IPS-15b (cell line): ENCODE measurements around the gene ATP10A.

Source experiments
- H3K27me3 ChIP-seq: one replicate; pipeline ENCODE4 v1.6.1; 2013; ENCODE audit warnings: low read length; ENCODE audit not compliant: control insufficient read depth, insufficient read depth
- H3K36me3 ChIP-seq: one replicate; pipeline ENCODE4 v1.6.1; 2013; ENCODE audit warnings: low read length; ENCODE audit not compliant: control insufficient read depth, insufficient read depth
- H3K4me1 ChIP-seq: one replicate; pipeline ENCODE4 v1.6.1; 2013; ENCODE audit warnings: mild to moderate bottlenecking, low read length; ENCODE audit not compliant: control insufficient read depth, insufficient read depth
- H3K4me3 ChIP-seq: one replicate; pipeline ENCODE4 v1.5.1; 2013; ENCODE audit warnings: low read depth, low read length
- H3K9ac ChIP-seq: one replicate; pipeline ENCODE4 v1.6.1; 2013; ENCODE audit warnings: low read depth, mild to moderate bottlenecking, low read length
- H3K9me3 ChIP-seq: one replicate; pipeline ENCODE4 v1.6.1; 2013; ENCODE audit warnings: mild to moderate bottlenecking, low read length; ENCODE audit not compliant: control insufficient read depth, insufficient read depth

Gene ATP10A

DNA sequence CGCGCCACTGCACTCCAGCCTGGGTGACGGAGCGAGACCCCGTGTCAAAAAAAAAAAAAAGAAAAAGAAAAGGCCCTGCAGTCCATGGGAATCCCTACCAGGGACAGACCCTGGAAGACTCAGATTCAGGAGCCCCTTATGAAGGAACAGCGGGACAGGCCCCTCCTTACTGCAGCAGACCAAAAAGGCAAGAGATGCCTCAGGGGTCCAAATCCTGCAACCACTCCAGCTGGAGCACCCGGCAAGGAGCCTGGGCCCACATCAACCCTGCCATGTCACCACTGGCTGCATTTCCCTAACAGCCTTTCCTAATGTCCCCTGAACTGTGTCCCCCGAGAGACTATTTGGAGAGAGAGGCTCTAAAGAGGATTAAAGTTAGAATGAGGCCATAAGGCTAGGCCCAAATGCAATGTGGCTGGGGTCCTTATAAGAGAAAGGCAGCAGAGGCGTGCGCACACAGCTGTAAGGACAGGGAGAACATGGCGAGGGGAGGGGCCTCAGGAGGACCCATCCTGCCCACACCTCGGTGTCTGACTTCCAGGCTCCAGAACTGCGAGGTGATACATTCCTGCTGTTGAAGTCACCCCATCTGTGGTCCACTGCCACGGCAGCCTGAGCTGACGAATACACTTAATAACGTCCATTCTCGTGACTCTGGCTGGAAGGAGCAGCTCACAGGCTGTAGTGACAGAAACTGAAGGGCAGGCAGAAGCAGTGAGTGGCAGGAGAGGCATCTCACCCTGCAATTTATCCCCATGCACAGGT lies 78.1 kb downstream of the ATP10A start:
- H3K4me3 ChIP-seq = no peak overlapping the region
- H3K4me1 ChIP-seq = peaks cover 4% of the 10 kb centered on the region
- no peak overlapping the region for H3K9ac ChIP-seq
- no peaks in the 10 kb centered on the region for H3K27me3 ChIP-seq
- no peaks in the 10 kb centered on the region for H3K9me3 ChIP-seq
- no peaks in the 10 kb centered on the region for H3K36me3 ChIP-seq

DNA sequence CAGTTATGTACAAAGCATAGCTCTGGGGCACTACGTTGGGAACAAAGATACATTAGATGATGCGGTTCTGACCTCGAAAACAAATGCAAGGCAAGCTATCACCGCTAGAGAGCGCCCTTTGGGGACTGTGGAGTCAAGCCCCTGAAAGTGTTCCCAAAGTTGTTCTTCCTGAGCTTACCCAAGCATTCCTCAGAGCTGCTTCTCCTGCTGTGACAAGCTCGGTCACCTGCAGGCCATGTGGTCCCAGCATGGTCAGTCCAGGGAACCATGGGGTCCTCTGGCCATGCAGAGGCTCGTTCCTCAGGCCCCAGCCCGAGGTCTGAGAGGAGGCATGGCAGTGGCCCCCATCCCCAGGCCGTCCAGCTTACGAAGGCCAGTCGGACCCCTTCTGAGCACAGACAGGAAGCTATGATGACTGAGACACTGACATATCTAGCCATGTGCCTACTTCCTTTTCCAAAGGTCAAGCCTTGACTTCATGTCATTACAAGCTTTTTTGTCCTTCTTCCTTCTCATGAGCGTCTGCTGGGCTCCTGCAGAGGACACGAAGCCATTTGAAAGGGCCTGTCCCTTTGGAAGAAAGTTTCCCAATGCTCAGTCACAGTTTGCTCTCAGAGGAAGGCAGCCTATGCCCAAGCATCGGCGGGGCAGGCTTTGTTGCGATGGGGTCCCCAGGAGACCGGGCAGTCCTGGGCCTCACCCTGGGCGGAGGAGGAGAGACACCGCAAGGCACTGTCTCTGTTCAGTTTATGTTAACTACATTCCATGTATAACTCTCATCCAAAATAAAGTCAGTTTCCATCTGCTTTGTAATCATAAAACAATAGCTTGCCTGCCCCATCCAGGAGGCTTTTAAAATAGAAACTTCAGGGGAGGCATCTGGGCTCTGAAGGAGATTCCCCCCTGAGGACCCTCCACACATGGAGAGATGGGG lies 79.3 kb downstream of the ATP10A start:
- no peaks in the 10 kb centered on the region for H3K27me3 ChIP-seq
- H3K36me3 ChIP-seq = no peaks in the 10 kb centered on the region
- H3K9ac ChIP-seq = no peak overlapping the region
- no peaks in the 10 kb centered on the region for H3K9me3 ChIP-seq
- H3K4me1 ChIP-seq = no peaks in the 10 kb centered on the region
- H3K4me3 ChIP-seq = no peak overlapping the region

DNA sequence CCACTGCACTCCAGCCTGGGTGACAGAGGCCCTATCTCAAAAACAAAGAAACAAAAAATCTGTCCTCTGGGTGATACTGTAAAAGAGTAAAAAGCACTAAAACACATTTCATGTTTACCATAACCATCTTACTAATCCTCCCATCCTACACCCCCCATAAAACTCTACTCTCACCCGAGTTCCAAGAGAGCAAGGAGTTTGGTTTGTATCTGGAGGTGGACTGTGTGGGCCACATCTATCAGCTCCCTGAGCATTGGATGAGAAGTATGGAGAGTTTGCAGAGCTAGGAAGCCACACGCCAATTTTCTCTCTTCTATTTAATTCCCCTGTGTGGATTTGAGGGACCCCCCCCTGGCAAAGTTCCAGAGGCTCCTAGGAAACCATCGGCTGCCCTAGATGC lies 80.0 kb downstream of the ATP10A start:
- Histone ChIP-seq H3K36me3 (no peaks in the 10 kb centered on the region), H3K9me3 (no peaks in the 10 kb centered on the region), H3K9ac (no peak overlapping the region), H3K4me3 (no peak overlapping the region), H3K27me3 (no peaks in the 10 kb centered on the region), H3K4me1 (no peaks in the 10 kb centered on the region)

DNA sequence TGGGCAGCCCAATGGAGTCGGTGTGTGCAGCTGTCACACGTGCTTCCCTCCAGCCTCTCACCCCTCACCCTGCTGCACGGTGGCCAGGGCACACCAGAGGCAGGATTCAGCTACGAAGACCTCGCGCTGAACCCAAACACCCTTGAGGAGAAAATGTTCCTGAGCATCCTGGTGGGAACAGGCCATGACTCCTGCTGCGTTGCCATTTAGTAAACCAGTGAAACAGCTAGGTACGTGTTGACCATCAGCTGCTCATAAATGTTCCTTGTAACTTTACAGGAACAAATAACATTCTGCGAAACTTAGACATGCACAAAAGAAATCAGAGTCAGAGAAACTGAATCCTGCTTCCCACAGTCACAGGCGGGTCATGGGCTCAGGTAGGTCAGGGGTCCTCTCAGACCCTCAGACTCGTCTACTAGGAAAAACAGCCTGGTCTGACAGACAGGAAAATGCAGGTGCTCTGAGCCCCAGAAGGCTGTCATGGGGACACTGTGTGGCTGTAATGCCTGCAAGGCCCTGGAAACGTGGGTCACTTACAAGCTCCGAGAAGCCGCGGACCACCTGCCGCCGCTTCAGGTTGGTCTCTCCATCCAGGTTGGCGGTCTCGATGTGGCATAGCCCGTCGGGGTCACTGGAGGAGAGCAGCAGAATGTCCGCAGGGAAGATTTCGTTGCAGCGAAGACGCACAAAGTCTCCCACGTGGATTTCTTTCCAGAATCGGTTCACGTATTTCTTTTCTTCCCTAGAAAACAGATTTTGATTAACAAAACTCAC lies 82.5 kb downstream of the ATP10A start:
- Histone ChIP-seq H3K4me3 (no peak overlapping the region), H3K36me3 (no peaks in the 10 kb centered on the region), H3K4me1 (peaks cover 2% of the 10 kb centered on the region), H3K27me3 (no peaks in the 10 kb centered on the region), H3K9ac (no peak overlapping the region), H3K9me3 (no peaks in the 10 kb centered on the region)

DNA sequence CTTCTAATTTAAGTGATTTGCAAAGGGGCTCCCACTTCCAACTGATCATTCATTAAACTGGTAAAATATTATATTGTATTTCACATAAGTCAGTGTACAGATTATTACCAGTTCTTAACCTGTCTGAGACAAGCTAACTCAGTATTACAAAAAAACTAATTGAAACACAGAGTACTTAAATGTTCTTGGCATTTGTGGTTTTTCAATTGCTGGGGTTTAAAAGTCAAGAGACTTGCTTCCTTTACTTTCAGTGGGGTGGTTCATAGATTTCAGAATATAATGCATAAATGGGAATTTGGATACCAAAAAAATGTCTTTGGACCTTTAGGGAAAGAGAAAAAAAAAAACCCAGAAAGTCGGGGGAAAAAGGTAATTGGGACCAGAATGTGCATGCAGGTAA lies 85.0 kb downstream of the ATP10A start:
- Histone ChIP-seq H3K4me3 (no peak overlapping the region), H3K27me3 (no peaks in the 10 kb centered on the region), H3K4me1 (peaks cover 6% of the 10 kb centered on the region), H3K9me3 (no peaks in the 10 kb centered on the region), H3K36me3 (no peaks in the 10 kb centered on the region), H3K9ac (no peak overlapping the region)

DNA sequence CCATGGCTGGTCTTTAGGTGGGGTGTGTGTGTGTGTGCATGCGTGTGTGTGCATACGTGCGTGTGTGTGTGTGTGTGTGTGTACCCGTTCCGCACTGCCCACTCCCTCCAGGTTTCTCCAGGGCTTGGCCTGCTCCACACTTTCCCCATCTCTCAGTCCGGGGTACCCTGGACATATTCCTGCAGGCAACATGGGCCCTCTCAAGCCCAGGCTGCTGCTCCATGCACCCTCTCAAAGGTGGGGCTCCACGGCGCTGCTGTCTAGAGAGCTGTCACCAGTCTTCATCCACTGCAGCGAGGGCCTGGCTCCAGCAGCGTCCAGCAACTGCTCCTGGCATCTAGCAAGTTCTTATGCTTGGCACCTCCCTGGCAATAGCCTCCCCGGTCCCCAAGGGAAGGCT lies 86.1 kb downstream of the ATP10A start:
- H3K9me3 ChIP-seq = no peaks in the 10 kb centered on the region
- peaks cover 6% of the 10 kb centered on the region for H3K4me1 ChIP-seq
- H3K4me3 ChIP-seq = no peak overlapping the region
- no peak overlapping the region for H3K9ac ChIP-seq
- no peaks in the 10 kb centered on the region for H3K36me3 ChIP-seq
- no peaks in the 10 kb centered on the region for H3K27me3 ChIP-seq

DNA sequence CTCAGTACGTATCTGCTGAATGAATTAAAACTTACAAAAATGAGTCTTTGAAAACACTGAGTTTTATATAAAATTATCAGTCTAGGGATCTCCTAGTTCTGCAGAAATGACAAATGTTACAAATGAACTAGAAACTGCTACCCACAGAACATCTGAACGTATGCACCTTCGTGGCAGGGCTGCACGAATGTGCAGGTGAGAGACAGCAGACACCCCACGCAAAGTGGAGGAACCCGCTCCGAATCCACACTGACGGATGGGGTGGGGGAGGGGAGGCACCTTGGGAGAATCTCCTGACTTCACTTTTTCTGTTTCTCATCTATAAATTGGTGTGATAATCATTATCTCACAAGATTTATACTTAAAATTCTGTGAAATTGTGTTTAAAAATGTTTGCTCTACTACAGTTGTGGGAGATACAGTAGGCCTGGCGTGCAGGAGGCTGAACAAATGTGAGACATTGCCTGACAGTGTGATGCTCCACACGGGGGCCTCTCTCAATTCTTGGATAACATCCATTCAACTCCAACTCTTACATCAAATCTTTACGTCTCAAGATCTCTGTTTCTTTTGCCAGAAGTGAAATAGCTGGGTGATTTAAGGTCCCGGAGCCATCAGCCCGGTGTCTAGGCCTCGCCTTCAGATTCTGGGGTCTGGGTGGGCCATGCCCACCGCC lies 86.9 kb downstream of the ATP10A start:
- Histone ChIP-seq H3K9ac (no peak overlapping the region), H3K27me3 (no peaks in the 10 kb centered on the region), H3K4me1 (peaks cover 6% of the 10 kb centered on the region), H3K9me3 (no peaks in the 10 kb centered on the region), H3K36me3 (no peaks in the 10 kb centered on the region), H3K4me3 (no peak overlapping the region)

DNA sequence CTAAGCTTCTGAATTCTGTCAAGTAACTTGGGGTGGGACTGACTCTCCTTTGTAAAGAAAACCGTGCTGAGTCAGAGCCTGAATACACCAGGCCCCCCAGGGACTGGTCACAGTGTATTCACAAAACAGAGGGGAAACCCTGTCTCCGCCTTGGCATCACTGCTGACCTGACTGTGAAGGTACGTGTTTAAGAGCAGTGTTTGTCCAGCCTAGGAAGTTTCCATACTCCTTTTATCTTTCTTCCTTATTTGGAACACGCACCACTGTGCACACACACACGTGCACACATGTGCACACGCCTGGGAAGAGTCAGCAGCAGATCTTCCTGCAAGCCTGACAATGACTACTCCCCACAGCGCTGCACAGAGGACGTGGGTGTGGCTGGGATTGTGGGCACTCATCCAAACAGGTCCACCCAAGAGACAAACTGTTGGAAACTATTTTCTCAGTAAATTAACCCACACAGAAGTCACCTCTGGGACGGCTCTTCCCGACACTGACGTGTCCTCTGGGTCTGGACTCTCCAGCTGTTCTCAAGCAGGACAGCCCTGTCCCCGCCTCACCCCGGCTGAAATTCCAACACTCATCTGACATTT lies 87.7 kb downstream of the ATP10A start:
- no peak overlapping the region for H3K9ac ChIP-seq
- no peaks in the 10 kb centered on the region for H3K36me3 ChIP-seq
- no peaks in the 10 kb centered on the region for H3K27me3 ChIP-seq
- no peaks in the 10 kb centered on the region for H3K9me3 ChIP-seq
- peaks cover 6% of the 10 kb centered on the region for H3K4me1 ChIP-seq
- no peak overlapping the region for H3K4me3 ChIP-seq

DNA sequence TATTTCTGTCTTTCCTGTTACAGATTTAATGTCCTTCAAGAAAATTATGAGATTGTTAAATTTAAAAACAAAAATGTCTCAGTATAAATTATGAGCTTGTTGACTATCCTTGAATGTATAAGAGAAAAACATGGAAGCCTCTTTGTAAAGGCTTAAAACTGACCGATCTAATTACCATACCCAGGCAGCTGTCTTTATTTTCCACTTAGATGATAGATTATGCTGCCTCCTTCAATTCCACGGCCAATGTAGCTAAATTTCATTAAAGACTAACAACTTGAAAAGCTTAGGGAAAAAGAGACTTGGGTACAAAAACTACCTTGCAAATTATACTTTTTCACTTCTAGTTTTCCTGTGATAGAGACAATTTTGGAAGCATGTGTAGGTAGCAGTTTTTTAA lies 88.3 kb downstream of the ATP10A start:
- Histone ChIP-seq H3K9ac (no peak overlapping the region), H3K9me3 (no peaks in the 10 kb centered on the region), H3K4me1 (peaks cover 6% of the 10 kb centered on the region), H3K27me3 (no peaks in the 10 kb centered on the region), H3K4me3 (no peak overlapping the region), H3K36me3 (no peaks in the 10 kb centered on the region)

DNA sequence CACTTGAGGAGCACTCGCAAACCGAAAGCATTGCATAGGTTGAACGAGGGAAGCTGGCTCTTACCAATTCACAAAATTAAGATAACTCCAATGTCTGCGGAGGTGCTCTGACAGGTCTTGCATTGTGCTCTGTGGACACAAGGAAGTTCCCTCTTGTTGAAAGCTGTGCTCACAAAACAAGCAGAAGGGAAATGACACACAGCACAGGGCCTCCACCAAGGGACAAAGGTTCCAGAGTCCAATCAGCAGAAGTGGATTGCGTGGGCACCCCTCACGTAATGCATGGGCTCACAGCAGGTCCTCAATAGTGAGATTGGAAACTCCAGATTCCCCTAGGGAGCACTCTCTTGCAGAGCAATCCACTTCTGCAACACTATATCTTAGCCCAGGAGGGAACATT lies 89.9 kb downstream of the ATP10A start:
- H3K4me3 ChIP-seq = no peak overlapping the region
- no peak overlapping the region for H3K9ac ChIP-seq
- no peaks in the 10 kb centered on the region for H3K36me3 ChIP-seq
- peaks cover 6% of the 10 kb centered on the region for H3K4me1 ChIP-seq
- H3K27me3 ChIP-seq = no peaks in the 10 kb centered on the region
- no peaks in the 10 kb centered on the region for H3K9me3 ChIP-seq

DNA sequence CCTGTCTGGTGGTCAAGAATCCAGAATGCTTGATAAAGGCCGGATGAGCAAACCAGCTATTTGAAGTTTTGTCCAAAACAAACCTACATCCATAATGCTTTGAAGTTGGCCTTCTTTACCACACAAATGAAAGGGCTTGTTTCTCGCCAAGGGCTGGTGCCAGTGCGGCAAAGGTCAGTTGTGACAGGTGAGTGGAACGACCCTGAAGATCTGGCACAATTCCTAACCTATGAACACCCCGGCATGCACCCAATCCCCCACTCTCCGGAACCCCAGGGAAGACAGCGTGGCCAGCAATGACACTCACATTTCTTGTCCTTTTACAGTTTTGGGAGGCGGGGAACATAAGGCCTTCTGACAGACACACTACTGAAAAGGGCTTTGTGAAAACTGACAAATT lies 90.6 kb downstream of the ATP10A start:
- H3K36me3 ChIP-seq = no peaks in the 10 kb centered on the region
- H3K4me1 ChIP-seq = peaks cover 6% of the 10 kb centered on the region
- no peak overlapping the region for H3K4me3 ChIP-seq
- H3K9ac ChIP-seq = no peak overlapping the region
- H3K27me3 ChIP-seq = no peaks in the 10 kb centered on the region
- no peaks in the 10 kb centered on the region for H3K9me3 ChIP-seq
